ENCODE data around the gene OTOP3.
A peak's percentile ranks its signal among the peaks of the same experiment; 100 is the strongest.

The OTOP3 gene

GRCh38 chr17:74918906-74919305 lies 16.8 kb upstream of the OTOP3 start:
- DNase-seq = no peak

DNA sequence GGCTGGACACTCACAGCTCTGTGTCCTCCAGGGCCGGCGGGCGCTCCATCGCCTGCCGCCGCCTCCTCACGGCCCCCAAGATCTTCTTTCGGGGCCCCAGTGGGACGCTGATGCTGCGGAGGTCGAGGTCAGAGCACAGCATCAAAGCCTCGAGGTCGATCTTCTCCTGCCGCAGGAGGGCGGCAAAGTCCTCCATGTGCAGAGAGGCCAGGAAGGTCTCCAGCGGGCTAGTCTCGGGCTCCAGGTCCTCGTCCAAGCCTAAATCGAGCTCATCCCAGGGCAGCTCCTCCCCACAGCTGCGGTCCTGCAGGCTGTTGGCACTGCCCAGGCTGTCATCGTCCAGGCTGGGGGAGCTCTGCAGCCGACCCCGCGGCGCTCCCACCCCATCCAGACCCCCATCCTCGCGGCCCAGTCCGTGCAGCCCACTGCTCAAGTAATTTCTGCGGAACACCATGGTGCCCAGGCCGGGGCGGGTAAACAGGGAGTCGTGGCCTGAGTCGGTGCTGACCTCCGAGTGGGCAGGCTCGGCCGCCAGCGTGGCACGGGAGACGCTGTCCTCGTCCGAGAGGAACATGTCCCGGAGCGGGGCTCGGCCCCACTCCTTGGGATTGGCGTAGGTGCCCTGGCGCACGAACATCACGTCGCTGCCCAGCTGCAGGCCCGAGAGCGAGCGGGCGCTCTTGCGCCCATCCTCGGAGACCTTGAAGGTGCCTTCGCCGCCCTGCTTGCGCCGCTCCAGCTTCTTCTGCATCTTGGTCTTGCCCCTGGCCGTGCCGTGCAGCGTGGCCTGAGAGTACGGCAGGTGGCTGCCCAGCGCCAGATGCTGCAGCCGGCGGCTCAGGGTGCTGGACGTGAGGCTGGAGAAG lies 16.0 kb upstream of the OTOP3 start:
- DNase-seq = no peak

GRCh38 chr17:74920306-74920620 lies 15.4 kb upstream of the OTOP3 start:
- DNase-seq = no peak

DNA sequence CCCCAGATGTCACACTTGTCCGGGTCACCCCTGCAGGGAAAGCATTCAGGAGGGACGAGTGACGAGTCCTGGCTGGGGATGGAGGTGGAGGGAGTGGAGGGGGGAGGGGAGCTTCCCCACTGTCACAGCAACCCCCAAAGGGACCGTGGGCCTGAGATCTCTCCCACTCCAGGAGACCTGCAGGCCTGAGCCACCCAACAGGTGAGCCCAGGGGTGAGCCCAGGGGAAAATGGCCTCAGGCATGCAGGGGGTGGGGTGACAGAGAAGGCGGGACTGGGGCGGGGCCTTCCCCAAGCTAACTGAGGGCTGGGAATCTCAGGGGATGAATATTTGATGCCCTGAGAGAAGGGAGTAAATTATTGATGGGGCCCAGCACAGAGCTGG lies 15.1 kb upstream of the OTOP3 start:
- no peak for DNase-seq

GRCh38 chr17:74921026-74921681 lies 14.5 kb upstream of the OTOP3 start:
- no peak for DNase-seq

DNA sequence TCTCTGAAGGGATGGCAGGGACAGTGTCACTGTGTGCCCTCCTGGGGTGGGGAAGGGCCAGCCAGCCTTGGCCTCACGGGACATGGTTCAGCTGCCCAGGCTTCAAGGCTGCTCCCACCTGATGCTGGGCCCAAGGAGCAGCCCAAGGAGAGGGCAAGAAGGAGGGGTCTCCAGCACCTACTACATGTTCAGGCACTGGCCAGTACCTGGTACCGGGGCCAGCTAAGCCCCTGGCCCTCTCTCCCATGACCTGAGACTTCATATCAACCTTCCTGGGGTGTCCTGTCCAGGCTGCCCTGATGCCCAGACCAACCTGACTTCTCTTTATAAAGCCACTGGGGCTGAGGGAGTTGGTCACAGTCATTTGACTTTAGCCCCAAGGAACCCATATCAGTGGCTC lies 13.9 kb upstream of the OTOP3 start:
- no peak for DNase-seq

GRCh38 chr17:74922172-74922571 lies 13.5 kb upstream of the OTOP3 start:
- DNase-seq = no peak

DNA sequence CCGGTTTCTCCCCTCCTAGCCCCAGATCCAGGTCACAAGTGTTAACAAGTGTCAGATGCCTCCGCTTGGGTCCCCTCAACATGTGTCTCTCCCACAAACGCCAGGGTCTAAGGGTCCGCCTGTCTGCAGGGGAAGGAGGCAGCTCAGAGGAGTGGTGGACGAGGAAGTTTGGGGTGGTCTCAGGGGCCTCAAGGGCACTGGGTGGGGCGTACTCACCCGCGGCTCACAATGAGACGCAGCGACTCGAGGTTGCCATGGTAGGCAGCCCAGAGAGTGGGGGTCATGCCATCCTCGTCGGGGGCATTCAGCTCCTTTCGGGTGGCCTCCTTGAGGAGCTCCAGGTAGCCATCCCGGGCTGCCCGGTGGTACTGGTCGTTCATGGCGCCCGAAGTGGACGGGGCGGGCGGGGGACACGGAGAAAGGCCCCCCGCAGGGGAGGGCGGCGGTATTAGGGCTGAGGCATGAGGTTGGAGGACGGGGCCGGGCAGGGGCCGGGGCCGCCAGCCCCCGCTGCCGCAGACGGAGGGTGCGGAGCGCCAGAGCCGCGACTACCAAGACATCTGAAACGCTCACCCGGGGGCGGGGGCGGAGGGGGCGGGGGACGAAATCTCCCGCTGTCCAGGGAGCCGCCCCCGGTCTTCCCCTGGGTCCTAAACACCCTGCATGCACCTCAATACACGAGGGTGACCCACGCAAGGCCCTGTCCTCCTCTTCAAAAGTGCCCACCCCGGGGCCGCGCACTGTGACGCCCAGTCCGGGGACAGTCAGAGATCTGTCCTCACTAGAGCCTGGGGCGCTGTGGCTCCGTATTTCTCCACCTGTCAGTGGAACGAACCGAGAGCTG lies 12.8 kb upstream of the OTOP3 start, which contains the start of gene USH1G:
TSS of gene USH1G (minus strand) at position 562 of the 844 bp plus-strand sequence. CDS start at position 380, 182 bp downstream.
- no peak for DNase-seq

GRCh38 chr17:74923538-74924249 lies 12.0 kb upstream of the OTOP3 start:
- peak; percentile 59 for DNase-seq

DNA sequence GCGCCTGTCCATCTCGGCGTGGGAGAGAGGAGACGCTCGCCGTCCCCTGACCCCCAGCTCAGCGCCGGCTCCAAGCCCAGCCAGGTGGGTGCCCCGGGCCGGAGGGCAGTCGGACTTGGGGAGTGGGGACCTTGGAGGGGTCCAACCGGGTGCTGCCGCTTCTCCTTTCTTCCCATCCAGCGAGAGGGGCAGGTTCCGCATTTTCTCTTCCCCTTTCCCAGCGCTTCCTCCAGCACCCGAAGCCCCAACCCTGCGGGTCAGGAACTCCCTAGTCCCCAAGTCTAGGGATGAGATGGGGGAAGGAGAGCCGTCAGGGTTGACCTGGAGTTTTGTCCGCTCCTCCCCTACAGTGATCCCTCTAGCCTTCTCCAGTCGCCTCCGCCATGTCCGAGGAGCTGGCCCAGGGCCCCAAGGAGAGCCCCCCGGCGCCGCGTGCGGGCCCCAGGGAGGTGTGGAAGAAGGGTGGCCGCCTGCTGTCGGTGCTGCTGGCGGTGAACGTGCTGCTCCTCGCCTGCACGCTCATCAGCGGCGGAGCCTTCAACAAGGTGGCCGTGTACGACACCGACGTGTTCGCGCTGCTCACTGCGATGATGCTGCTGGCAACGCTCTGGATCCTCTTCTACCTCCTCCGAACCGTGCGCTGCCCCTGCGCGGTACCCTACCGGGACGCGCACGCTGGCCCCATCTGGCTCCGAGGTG lies 11.3 kb upstream of the OTOP3 start, which contains the start of gene OTOP2:
TSS of gene OTOP2 (plus strand) at position 24 of the 699 bp plus-strand sequence. CDS start at position 384, 360 bp downstream.
- DNase-seq = no peak

DNA sequence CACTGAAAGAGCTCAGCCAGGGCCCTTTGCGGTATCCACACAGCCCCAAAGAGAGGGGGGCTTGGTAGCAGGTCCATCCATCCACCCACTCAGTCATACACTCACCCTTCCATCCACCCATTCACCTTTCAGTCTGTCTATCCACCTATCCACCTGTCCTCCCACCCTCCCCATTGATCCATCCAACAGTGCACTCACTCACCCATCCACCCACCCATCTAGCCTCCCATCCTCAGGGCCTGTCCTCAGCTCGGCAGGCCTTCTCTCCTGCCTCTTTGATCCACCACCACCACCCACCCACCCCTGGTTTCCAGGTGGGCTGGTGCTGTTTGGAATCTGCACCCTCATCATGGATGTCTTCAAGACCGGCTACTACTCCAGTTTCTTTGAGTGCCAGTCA lies 10.5 kb upstream of the OTOP3 start:
- no peak for DNase-seq

DNA sequence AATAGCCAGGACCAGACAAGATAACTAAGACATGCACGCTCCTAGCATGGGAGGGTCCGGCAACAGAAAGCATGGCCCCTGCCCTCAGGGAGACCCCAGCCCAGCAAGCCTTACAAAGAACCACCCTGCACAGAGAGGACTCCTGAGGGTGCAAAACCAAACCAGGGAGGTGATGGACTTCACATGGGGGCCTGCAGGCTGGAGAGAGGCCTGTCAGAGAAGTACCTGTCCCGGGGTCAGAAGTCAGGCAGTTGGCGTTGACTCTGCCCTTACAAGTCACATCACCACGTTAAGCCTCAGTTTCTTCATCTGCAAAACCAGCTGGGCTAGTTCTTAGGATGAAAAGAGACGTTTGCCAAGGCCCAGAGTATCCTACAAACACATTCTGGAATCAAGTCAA lies 6.9 kb upstream of the OTOP3 start:
- no peak for DNase-seq

DNA sequence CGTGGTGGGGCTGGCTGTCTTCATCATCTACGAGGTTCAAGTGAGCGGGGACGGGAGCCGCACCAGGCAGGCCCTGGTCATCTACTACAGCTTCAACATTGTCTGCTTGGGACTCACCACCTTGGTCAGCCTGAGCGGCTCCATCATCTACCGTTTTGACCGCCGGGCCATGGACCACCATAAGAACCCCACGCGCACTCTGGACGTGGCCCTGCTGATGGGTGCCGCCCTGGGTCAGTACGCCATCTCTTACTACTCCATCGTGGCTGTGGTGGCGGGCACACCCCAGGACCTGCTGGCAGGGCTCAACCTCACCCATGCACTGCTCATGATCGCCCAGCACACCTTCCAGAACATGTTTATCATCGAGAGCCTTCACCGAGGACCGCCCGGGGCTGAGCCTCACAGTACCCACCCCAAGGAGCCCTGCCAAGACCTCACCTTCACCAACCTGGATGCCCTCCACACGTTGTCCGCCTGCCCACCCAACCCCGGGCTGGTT lies 5.1 kb upstream of the OTOP3 start:
- DNase-seq = no peak

- no peak for DNase-seq
Measured at GRCh38 chr17:74935048-74935447, 650 bp upstream of the OTOP3 start.

- no peak for DNase-seq
Measured at GRCh38 chr17:74936470-74936799, 737 bp downstream of the OTOP3 start.

GRCh38 chr17:74937064-74938051 lies 1.7 kb downstream of the OTOP3 start:
- no peak for DNase-seq

GRCh38 chr17:74938194-74938950 lies 2.7 kb downstream of the OTOP3 start:
- no peak for DNase-seq

DNA sequence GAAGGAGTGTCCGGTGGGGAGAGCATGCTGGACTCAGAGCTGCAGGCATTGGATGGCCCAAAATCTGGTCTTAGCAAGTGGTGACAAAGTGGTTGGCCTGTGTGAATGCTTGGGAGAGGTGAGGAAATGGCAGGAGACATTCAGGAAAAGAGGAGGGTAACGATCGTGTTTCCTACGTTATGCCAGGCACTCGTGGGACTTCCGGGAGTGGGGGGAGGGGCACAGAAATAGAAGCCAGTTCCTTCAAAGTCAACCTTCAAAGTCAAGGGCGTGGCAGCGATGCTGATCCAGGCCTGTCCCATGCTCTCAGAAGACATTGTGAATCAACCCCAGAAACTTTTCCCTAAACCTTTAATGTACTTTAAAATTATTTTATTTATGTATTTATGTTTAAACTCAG lies 3.8 kb downstream of the OTOP3 start:
- no peak for DNase-seq

DNA sequence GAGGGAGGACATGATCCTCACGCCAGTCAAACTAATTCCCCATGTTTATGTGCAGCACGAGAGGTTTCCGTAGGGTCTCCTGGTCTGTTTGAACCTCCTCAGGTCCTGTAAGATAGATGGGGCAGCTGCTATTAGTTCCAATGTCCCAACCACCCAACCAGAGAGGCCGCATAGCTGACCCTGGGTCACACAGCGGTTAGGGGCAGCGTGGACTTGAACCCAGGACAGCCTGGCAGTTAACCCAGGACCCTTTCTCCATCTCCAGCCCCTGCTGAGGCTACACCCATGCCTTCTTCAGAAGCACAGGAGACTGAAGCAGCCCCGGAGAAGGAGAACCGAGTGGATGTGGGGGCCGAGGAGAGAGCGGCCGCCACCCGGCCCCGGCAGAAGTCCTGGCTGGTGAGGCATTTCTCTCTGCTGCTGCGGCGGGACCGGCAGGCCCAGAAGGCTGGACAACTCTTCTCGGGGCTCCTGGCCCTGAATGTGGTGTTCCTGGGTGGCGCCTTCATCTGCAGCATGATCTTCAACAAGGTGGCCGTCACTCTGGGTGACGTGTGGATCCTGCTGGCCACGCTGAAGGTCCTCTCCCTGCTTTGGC lies 5.5 kb downstream of the OTOP3 start:
- no peak for DNase-seq

All from left hindlimb (tissue), 1 donor.